ENCODE results near the gene VIPAS39.

The VIPAS39 gene

DNA sequence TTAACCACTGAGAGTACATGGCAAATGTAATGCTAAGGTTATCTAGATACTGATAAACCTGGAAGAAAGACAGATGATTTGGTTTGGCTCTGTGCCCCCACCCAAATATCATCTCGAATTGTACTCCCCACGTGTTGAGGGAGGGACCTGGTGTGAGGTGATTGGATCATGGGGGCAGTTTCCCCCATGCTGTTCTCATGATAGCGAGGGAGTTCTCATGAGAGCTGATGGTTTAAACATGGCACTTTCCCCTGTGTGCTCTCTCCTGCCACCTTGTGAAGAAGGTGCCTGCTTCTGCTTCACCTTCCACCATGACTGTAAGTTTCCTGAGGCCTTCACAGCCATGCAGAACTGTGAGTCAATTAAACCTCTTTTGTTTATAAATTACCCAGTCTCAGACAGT lies 48.3 kb downstream of the VIPAS39 start:
- FAIRE-seq: no peak

DNA sequence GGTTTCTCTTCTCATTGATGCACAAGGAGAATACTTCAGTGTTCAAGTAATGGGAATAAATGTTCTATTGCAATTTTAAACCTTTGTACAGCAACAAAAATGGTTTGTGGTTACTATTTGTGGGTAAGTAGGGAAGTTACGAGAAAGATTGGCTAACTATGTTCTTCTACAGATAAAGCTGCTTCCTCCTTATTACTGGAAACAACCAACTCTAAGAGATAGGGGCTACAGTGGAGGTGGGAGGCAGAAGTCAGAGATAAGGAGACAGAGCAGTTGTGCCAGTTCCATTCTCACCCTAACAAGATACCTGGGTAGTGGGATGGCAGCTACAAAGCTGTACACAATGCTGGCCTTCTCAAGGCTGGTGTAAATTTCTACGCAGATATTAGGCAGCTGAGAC lies 50.2 kb downstream of the VIPAS39 start:
- no peak for FAIRE-seq

More for the DNA sequence above, 48.3 kb downstream of the VIPAS39 start:
- DNase-seq (ENCODE audit: insufficient read length, low spot score): no peak

DNA sequence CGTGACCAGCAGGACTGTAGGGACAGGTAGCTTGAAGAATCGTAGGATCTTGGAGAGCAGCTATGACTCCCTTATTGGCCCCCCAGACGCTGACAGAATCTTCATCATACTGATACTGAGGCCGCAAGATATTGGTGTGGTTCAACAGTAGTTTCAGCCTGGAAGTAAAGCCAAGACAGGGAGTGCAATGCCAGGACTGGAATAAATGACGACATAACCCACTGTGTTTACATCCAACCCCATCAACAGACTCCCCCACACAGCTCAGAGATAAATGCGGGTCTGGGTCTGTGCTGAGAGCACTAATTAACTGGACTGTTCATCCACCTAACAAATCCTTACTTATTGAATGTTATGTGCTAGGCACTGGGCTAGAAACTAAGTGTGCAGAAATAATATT lies 50.7 kb downstream of the VIPAS39 start:
- FAIRE-seq (no peak), DNase-seq (ENCODE audit: insufficient read length, low spot score) (no peak)

More for the DNA sequence above, 50.2 kb downstream of the VIPAS39 start:
- DNase-seq (ENCODE audit: insufficient read length, low spot score): no peak

DNA sequence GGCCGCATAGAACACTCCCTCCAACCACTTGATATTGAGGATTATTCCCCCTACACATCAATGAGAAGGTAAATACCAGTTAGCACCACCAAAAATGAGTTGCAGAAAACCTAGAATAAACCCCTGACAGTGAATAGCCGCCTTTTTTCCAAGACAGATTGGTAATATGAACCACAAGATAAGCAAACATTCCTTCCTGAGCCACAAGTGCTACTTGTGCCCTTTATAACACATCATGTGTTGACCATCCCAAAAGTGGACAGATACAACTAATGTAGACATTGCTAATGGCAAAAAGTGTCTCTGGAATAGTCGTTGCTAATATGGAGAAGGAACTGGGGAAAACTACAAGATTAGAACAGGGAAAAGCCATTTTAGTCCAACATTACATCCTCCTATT lies 51.3 kb downstream of the VIPAS39 start:
- FAIRE-seq (no peak), DNase-seq (ENCODE audit: insufficient read length, low spot score) (no peak)

DNA sequence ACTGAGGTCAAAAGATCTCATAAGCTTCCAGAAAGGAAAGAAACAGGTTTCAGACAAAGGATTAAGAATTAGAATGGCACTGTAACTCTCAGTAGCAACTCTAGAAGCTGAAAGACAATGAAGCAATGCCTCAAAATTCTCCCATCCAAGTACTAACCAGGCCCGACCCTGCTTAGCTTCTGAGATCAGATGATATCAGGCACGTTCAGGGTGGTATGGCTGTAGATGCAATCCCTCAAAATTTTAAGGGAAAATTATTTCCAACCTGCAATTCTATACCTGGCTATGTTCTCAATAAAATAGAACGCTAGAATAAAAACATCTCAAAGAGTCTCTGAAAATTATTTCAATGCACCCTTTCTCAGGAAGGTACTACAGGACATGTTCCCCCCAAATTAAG lies 53.6 kb downstream of the VIPAS39 start:
- FAIRE-seq (no peak), DNase-seq (ENCODE audit: insufficient read length, low spot score) (no peak)

DNA sequence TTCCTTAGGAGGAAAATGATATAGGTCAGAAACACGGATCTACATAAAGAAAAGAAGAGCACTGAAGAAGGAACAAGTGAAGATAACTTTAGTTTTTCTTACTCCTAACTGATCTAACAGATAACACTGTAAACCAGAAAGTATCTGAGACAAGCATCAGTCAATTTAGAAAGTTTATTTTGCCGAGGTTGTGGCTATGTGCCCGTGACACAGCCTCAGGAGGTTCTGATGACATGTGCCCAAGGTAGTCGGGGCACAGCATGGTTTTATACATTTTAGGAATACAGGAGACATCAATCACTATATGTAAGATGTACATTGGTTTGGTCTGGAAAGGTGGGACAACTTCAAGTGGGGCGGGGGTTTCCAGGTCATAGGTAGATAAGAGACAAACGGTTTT lies 57.2 kb downstream of the VIPAS39 start:
- DNase-seq (ENCODE audit: insufficient read length, low spot score): no peak
- FAIRE-seq: no peak

DNA sequence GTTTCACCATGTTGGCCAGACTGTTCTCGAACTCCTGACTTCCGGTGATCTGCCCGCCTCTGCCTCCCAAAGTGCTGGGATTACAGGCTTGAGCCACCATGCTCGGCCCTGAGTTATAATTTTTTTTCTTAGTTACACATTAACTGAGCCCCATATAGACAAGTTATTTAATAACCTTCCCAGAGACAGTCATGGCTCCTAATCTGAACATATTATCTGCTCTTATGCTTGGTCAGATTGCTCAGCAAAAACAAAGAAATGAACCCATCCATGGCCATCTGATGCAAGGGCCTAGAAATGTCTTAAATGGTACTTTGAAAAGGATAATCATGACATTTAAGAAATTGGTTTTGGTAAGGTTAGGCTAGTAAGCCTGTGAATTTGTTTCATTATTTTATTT lies 67.2 kb downstream of the VIPAS39 start:
- DNase-seq (ENCODE audit: insufficient read length, low spot score) (no peak), FAIRE-seq (no peak)

DNA sequence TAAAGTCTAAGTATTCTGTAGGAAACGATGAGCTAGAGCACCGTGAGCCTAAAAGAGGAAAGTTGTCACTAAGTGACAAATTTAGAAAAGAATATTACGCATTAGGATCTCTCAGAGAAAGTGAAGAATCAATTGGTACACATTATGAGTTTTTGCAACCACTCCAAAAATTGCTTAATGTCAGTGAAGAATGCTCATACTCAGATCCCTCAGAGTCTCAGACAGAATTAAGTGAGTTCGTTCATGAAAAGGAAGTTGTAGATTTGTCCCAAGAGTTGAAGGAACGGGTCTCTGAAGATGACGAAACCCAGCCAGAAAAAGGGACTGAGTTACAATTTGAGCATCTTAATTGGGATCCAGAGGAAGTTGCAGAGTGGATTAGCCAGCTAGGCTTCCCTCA lies 78.7 kb downstream of the VIPAS39 start:
- FAIRE-seq: no peak
- no peak for DNase-seq (ENCODE audit: insufficient read length, low spot score)

DNA sequence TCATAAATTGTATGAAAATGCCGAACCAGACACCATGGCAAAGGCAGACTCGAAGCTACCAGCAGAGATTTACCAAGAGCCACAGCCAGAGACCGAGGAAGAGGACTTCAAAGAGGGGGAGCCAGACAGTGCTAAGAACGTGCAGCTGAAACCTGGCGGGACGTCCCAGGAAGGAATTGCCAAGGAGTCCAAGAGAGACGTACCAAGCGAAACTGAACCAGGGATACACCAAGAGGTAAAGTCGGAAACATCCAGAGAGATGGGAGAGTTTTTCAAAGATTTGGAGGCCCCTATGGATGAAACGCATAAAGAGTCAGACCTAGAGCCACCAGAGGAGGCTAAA lies 79.9 kb downstream of the VIPAS39 start:
- DNase-seq (ENCODE audit: insufficient read length, low spot score): no peak
- FAIRE-seq: no peak

DNA sequence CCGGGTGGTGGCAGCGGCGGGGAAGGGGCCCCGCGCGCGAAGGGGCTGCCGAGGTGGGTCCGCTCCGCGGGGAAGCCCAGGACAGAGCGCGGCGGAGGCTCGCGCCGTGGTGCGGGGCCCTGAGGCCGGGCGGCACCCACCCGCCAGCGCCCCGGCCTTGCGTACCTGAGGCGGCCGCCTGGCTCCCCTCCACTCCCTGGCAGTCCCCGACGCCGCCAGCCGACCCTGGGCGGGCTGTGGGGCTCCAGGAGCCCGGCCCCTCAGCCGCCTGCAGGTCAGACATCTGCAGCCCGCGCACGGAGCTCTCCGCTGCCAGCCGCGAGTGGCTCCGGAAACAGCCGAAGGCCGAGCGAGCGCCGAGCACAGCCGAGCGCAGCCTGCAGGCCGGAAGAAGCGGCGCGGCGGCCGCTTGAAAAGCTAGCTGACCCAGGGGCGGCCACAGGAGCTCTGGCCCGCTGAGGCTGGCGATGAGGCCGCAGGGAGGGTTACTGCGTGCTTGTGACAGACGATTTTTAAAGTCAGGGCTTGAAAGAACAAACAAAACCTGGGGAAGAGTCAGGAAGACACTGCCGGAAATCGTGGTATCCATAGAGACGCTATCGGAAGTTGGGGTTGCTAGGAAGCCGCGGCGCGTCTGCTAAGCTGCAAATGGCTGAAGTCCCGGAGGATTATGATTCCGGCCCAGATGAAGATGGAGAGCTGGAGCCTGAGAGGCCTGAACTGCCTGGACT lies 80.5 kb downstream of the VIPAS39 start, which contains the start of the genes SAMD15 and TMED8:
Gene SAMD15, plus strand, starts transcription at position 609 of the 731 bp plus-strand sequence. Its CDS starts 40 bp downstream, at position 649.
Gene TMED8, minus strand, starts transcription at position 324 of the 731 bp plus-strand sequence. Its CDS starts 41 bp downstream, at position 283.
- FAIRE-seq (peak; percentile 96), DNase-seq (ENCODE audit: insufficient read length, low spot score) (peak; percentile 81)

All from GM19239 (cell line).